T-cell (primary cell): ENCODE measurements around the gene CARS2. TPM values are rescaled to one million over a fixed set of nuclear protein-coding genes. Genes with fewer than 3 reads are reported as not detected.

Source experiments
- ATAC-seq, 4 experiments: fragments of 200-7000 bp in 3 of 4; fragments of 150-1000 bp in 1 of 4; cut with Tn5 transposase; replicated peaks in 1 of 4; 1 replicate in 3 of 4; 2 replicates in 1 of 4; pipeline ENCODE4 v1.10.0; 2021; ENCODE audit warnings: moderate library complexity in 3 of 4, mild to moderate bottlenecking in 2 of 4, moderate number of reproducible peaks in 1 of 4
- CTCF ChIA-PET, 2 donors: fragments of 300-600 bp; sonication (Branson Sonifier 250); formaldehyde crosslinking; loops; one replicate each; lab custom pipeline; 2022; ENCODE audit warnings: antibody characterized with exemption in 2 of 2; lab: Charles Lee
- POLR2A ChIA-PET, 2 donors: fragments of 300-600 bp; sonication (Branson Sonifier 250); formaldehyde crosslinking; loops; one replicate each; lab custom pipeline; 2022; ENCODE audit warnings: antibody characterized with exemption in 2 of 2; lab: Charles Lee
- DNase-seq, 35 experiments: peaks; one replicate each; pipeline versions ENCODE4 v3.0.0 to v3.0.0-alpha.2; 2013 to 2023
- H3K27ac ChIP-seq: one replicate; pipeline ENCODE4 v1.5.1; 2013; ENCODE audit warnings: low read length
- H3K27me3 ChIP-seq, 2 experiments: replicated peaks in 1 of 2; 1 replicate in 1 of 2; 2 replicates in 1 of 2; pipeline versions ENCODE4 v1.6.1 to v1.7.0; 2013; ENCODE audit warnings: low read length in 1 of 2, mixed read lengths in 1 of 2; ENCODE audit not compliant: control insufficient read depth in 2 of 2, insufficient read depth in 2 of 2; ENCODE audit errors: extremely low read depth in 1 of 2
- H3K36me3 ChIP-seq, 2 donors: 1 replicate in 1 of 2; 2 replicates in 1 of 2; pipeline versions ENCODE4 v1.6.1 to v1.7.0; 2013; ENCODE audit warnings: low read length in 1 of 2; ENCODE audit not compliant: control insufficient read depth in 2 of 2, insufficient read depth in 1 of 2; ENCODE audit errors: extremely low read depth in 1 of 2
- H3K4me1 ChIP-seq, 2 experiments: 1 replicate in 1 of 2; 2 replicates in 1 of 2; pipeline versions ENCODE4 v1.6.1 to v1.7.0; 2013; ENCODE audit warnings: low read length in 2 of 2, mixed read lengths in 1 of 2; ENCODE audit not compliant: insufficient read depth in 2 of 2, control insufficient read depth in 1 of 2; ENCODE audit errors: extremely low read depth in 1 of 2
- H3K4me3 ChIP-seq, 2 donors: 1 replicate in 1 of 2; 2 replicates in 1 of 2; pipeline versions ENCODE4 v1.5.1 to v1.7.0; 2013; ENCODE audit warnings: mild to moderate bottlenecking in 2 of 2, low read length in 1 of 2, moderate library complexity in 1 of 2; ENCODE audit not compliant: control insufficient read depth in 1 of 2; ENCODE audit errors: extremely low read depth in 1 of 2
- H3K9me3 ChIP-seq: 2 replicates; pipeline ENCODE4 v1.7.0; 2013
- H3K27ac Mint-ChIP-seq, 2 donors: one replicate each; pipeline ENCODE4 v1.8.0; 2020 to 2021; ENCODE audit warnings: mild to moderate bottlenecking in 2 of 2, mixed read lengths in 2 of 2
- H3K27me3 Mint-ChIP-seq, 2 donors: one replicate each; pipeline ENCODE4 v1.8.0; 2021 to 2022; ENCODE audit warnings: mixed read lengths in 2 of 2
- H3K36me3 Mint-ChIP-seq: one replicate; pipeline ENCODE4 v1.8.0; 2021; ENCODE audit warnings: mixed read lengths
- H3K4me1 Mint-ChIP-seq, 3 donors: one replicate each; pipeline ENCODE4 v1.8.0; 2020 to 2022; ENCODE audit warnings: mixed read lengths in 3 of 3, mild to moderate bottlenecking in 1 of 3
- H3K4me3 Mint-ChIP-seq, 3 donors: one replicate each; pipeline ENCODE4 v1.8.0; 2020 to 2022; ENCODE audit warnings: mild to moderate bottlenecking in 3 of 3, mixed read lengths in 3 of 3, moderate library complexity in 3 of 3
- H3K9me3 Mint-ChIP-seq, 3 donors: one replicate each; pipeline ENCODE4 v1.8.0; 2020 to 2022; ENCODE audit warnings: mixed read lengths in 3 of 3
- WGBS: methylation state at CpG from one replicate; pipeline ENCODE4 v1.1.5; 2013; ENCODE audit warnings: missing lambda C conversion rate; ENCODE audit not compliant: insufficient coverage; 5-methylcytosine and 5-hydroxymethylcytosine counted together
- total RNA-seq, 35 experiments: library from RNA in 6 of 35; stranded (reverse) in 6 of 35; fragments of 120-200 nt in 1 of 35; gene quantifications; one replicate each; pipeline versions ENCODE4 v1.2.1 to v1.2.4 and lab custom pipeline; 2013 to 2026

The CARS2 gene
- total RNA-seq, 5 donors from 2014 or later (not counting 1 experiment from before 2014, with no cell fraction given) = 74.2 to 102 (median 85.4) TPM

DNA sequence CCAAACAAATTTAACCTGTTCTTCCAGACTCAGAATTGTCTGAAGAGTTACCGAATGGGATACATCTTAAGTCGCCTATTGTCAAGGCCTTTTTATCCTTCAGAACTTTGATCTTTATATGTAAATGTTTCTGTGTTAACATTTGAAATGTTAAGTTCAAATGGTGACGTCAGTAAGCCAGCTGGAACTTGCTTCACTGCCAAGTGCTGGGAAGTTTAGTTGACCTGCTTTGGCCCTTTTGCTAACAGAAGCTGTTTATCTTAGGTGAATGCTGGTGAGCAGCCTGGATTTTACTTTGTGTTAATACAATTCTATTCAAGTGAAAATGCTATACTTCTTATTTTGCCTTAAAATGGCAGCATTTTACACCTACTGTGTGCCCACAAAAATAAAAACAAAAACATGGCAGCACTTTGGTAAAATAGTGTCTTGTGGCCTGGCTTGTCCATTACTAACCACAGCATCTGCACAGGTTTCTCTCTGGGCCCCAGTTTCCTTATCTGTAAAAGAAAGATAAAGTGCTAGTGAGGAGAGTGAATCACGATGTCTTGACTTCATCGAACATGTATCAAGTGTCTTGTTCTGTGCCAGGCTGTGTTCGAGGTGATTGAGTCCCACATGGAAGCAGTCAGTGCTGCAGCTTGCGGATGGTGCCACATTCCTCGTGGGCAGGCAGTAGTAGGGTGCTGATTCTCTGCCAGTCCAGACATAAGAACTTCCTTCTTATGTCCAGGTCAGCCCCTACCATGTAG is 88.4 kb downstream of the CARS2 start:
- H3K27ac ChIP-seq = no peak overlapping the region
- H3K27me3 ChIP-seq = no peaks in the 10 kb centered on the region
- WGBS = 97% methylated on average over 5 of the region's 8 CpGs
- H3K4me1 ChIP-seq = peaks cover 11 to 31% of the 10 kb centered on the region in 2 experiments
- CTCF ChIA-PET = interaction anchor here in 1 of 2 donors (1.3 kb wide), 1 partner anchor 298 kb away, joined by 3 read pairs; no protein-coding TSS in a partner anchor
- Mint-ChIP-seq H3K27ac (no peak overlapping the region), H3K36me3 (no peaks in the 10 kb centered on the region), H3K4me3 (peak overlapping the region in 2 of 3 donors; percentile 41 to 89), H3K27me3 (no peaks in the 10 kb centered on the region), H3K9me3 (peaks cover 0 to 4% (median 0%) of the 10 kb centered on the region in 3 donors), H3K4me1 (peaks cover 32 to 57% (median 54%) of the 10 kb centered on the region in 3 donors)
- POLR2A ChIA-PET = no interaction called here
- ATAC-seq = no peak
- no peak overlapping the region for H3K4me3 ChIP-seq
- DNase-seq = no peak
- H3K36me3 ChIP-seq = peaks cover 0 to 4% of the 10 kb centered on the region in 2 donors
- H3K9me3 ChIP-seq = no peaks in the 10 kb centered on the region

DNA sequence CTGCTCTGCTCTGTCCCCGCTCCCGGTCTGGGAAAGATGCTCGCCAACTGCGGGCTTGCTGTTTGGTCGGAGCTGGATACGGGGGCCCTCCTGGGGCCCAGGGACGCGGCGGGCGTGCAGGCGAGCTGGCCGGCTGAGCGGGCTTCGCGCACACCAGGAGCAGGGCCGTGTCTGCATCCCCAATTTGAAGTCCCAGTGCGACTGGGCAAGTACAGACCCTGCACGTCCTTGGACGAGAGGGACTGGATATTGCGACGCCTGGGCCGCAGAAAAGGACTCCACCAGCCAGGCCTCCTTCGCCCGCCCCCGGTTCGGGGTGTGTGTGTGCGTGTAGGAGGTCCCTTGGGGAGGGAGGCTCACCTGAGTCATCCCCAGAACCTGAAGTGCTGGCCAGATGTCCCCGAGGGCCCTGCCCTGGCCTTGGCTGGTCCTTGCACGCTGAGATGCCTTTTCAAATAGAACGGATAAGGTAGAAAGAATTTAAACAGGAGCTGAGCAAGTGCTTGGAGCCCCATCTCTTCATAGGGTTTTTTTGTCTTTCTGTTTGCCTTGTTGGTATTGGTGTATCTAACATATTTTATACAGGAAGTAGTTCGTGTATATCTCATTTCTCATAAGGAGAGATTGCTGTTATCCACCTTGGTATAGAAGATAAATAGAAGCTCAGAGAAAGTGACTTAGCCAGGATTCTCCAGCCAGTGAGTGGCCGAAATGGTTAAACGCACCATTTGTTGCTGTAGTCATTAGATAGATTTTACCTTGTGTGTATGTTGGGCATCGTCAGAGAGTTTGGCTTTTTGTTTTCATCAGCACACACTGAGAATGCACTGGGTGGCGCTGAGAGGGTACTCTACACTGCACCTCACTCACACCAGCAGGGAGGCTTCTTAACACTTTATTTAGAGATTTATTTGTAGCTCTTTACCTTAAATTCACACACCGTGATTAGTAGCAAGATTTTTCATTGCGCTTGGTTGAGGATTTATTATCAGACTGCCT is 89.5 kb downstream of the CARS2 start:
- Histone ChIP-seq H3K4me1 (peaks cover 11 to 31% of the 10 kb centered on the region in 2 experiments), H3K27ac (peak overlapping the region; percentile 25), H3K9me3 (no peaks in the 10 kb centered on the region), H3K4me3 (peak overlapping the region; percentile 80 to 88), H3K27me3 (no peaks in the 10 kb centered on the region), H3K36me3 (no peaks in the 10 kb centered on the region)
- ChIA-PET POLR2A (no interaction called here), CTCF (interaction anchor here (0.6 to 1.3 kb wide), 2 partner anchors 158 to 299 kb away, joined by 3 read pairs; no protein-coding TSS in a partner anchor)
- DNase-seq = peak in 15 of 35 experiments; percentile 6 to 35 (median 16)
- 2% methylated on average over 28 of the region's 37 CpGs for WGBS
- Mint-ChIP-seq H3K36me3 (no peaks in the 10 kb centered on the region), H3K27ac (peak overlapping the region; percentile 73 to 83), H3K4me3 (peak overlapping the region; percentile 89 to 93 (median 91)), H3K4me1 (peaks cover 32 to 49% (median 48%) of the 10 kb centered on the region in 3 donors), H3K9me3 (peaks cover 0 to 4% (median 0%) of the 10 kb centered on the region in 3 donors), H3K27me3 (no peaks in the 10 kb centered on the region)
- ATAC-seq = peak; percentile 37 to 44 (median 40)

DNA sequence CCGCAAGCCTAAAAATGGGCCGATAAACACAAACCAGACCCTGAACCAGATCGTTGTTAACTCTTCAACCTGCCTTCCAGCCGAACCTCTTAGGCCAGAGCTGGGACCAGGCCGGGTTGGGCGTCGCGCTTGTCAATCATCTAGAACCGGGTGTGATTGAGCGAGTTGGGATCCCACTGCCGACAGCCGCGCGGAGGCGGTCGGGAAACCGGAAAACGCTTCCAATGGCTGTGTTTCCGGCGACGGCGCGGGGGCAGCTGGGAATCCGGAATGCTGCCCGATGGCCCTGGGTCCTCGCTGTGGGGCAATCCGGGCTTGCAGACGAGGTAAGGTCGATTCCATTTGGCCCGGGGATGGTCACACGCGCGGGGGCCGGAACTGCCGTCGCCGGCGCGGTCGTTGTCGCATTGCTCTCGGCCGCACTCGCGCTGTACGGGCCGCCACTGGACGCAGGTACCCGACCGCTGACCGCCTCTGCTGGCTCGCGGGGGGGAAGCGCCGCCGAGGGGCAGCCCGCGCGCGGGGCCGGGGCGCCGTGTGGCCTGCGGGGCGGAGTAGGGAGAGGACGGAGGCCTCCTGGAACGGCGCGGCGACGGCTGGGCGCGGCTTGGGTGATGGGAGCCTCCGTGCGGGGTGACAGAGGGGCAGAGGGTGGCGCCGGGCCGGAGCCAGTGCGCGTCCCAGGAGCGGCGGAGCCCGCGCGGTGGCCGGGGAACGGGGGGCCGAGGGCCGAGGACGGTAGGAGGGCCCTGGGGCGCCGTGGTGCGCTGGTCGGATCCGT is 90.4 kb downstream of the CARS2 start, which contains the start of gene NAXD:
NAXD (plus strand) TSS at position 224 of the 781 bp plus-strand sequence; CDS start at position 281, 57 bp downstream.
- no peaks in the 10 kb centered on the region for H3K36me3 ChIP-seq
- Mint-ChIP-seq H3K27ac (peak within 1 kb of the TSS; percentile 89 to 94), H3K27me3 (no peaks in the 10 kb centered on the region), H3K4me3 (peak within 1 kb of the TSS; percentile 89 to 93 (median 91)), H3K9me3 (peaks cover 0 to 4% (median 0%) of the 10 kb centered on the region in 3 donors), H3K36me3 (no peaks in the 10 kb centered on the region), H3K4me1 (peaks cover 32 to 47% (median 41%) of the 10 kb centered on the region in 3 donors)
- ATAC-seq (peak; percentile 82 to 91 (median 86)), DNase-seq (peak; percentile 47 to 87 (median 71))
- ChIA-PET CTCF (interaction anchor here (0.6 kb wide), 2 partner anchors 157 to 207 kb away, joined by 3 to 4 read pairs; no protein-coding TSS in a partner anchor), POLR2A (no interaction called here)
- peaks cover 11 to 35% of the 10 kb centered on the region in 2 experiments for H3K4me1 ChIP-seq
- no peaks in the 10 kb centered on the region for H3K9me3 ChIP-seq
- H3K27me3 ChIP-seq = no peaks in the 10 kb centered on the region
- H3K27ac ChIP-seq = peak within 1 kb of the TSS; percentile 60
- 2% methylated on average over 94 of the region's 95 CpGs for WGBS
- H3K4me3 ChIP-seq = peak within 1 kb of the TSS; percentile 80 to 88

DNA sequence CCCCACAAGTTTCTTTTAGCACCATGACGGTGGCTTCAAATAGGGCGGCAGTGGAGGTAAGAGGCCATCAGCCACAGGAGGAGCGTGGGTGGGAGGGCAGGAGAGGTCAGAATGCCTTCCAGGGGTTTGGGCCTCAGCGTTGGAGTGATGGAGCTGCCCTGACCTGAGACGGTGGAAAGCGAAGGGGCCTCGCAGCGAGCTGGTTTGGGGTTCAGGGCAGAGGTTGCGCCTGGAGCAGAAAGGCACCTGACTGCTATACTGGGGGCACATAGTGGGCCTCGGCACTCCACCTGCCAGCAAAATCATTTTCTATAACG is 91.0 kb downstream of the CARS2 start:
- ChIA-PET POLR2A (no interaction called here), CTCF (interaction anchor here in 1 of 2 donors (0.6 kb wide), 1 partner anchor 207 kb away, joined by 4 read pairs; no protein-coding TSS in a partner anchor)
- Histone ChIP-seq H3K27me3 (no peaks in the 10 kb centered on the region), H3K4me3 (peak overlapping the region; percentile 80 to 88), H3K27ac (peak overlapping the region; percentile 60), H3K36me3 (no peaks in the 10 kb centered on the region), H3K4me1 (peaks cover 11 to 33% of the 10 kb centered on the region in 2 experiments), H3K9me3 (no peaks in the 10 kb centered on the region)
- H3K27me3 Mint-ChIP-seq = no peaks in the 10 kb centered on the region
- 97% methylated on average over 8 of the region's 11 CpGs for WGBS
- peak overlapping the region; percentile 89 to 94 for H3K27ac Mint-ChIP-seq
- peaks cover 29 to 44% (median 35%) of the 10 kb centered on the region in 3 donors for H3K4me1 Mint-ChIP-seq
- H3K36me3 Mint-ChIP-seq = no peaks in the 10 kb centered on the region
- no peak for ATAC-seq
- peaks cover 0 to 4% (median 0%) of the 10 kb centered on the region in 3 donors for H3K9me3 Mint-ChIP-seq
- H3K4me3 Mint-ChIP-seq = peak overlapping the region; percentile 89 to 93 (median 91)
- peak in 1 of 35 experiments; percentile 7 for DNase-seq

DNA sequence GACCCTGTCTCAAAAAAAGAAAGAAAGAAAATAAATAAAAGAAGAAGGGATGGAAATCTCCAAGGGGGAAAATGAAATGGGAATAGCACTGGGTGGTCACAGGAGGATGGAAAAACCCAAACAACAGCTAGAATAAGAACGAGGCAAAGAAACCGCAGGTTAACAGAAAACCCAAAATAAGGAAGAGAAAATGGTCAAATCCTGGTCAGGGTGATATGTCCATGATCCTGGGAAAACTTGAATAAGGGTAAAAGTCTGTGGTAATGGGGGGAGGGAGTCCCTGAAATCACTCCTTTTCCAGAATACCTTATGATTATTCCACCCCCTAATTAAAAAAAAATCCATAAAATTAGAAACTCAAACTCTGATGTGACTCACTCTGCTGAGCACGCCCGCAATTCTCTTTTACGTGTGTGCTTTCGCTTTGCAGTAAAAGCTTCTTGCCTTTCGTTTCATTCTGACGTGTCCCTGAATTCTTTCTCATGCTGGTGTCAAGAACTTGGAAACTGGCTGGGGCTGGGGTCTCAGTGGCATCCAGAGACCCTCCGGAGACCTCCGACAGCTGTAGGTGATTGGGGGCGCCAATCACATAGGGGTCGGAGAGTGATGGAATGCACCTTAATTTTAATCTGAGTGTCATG is 94.8 kb downstream of the CARS2 start:
- CTCF ChIA-PET = no interaction called here
- no peak overlapping the region for H3K27ac Mint-ChIP-seq
- peak overlapping the region in 2 of 3 donors; percentile 9 to 50 for H3K4me3 Mint-ChIP-seq
- WGBS = 74% methylated on average over 6 of the region's 12 CpGs
- peaks cover 0 to 4% (median 0%) of the 10 kb centered on the region in 3 donors for H3K9me3 Mint-ChIP-seq
- POLR2A ChIA-PET = no interaction called here
- H3K36me3 Mint-ChIP-seq = no peaks in the 10 kb centered on the region
- DNase-seq (peak in 1 of 35 experiments; percentile 20), ATAC-seq (no peak)
- H3K27ac ChIP-seq = no peak overlapping the region
- no peaks in the 10 kb centered on the region for H3K27me3 ChIP-seq
- peaks cover 0 to 14% of the 10 kb centered on the region in 2 experiments for H3K4me1 ChIP-seq
- H3K4me3 ChIP-seq = no peak overlapping the region
- H3K4me1 Mint-ChIP-seq = peaks cover 5 to 13% (median 6%) of the 10 kb centered on the region in 3 donors
- no peaks in the 10 kb centered on the region for H3K27me3 Mint-ChIP-seq
- no peaks in the 10 kb centered on the region for H3K9me3 ChIP-seq
- H3K36me3 ChIP-seq = no peaks in the 10 kb centered on the region
